HG02763 (cell line): ENCODE measurements around the gene RPL5.
A peak's percentile ranks its signal among the peaks of the same experiment; 100 is the strongest.
"Not testable (repeated sequence)": the region's sequence is repeated elsewhere in the genome, so short reads cannot be mapped to it uniquely, and the experiment has no call there.

ENCODE experiments used
- ATAC-seq: cut with Tn5 transposase; IDR thresholded peaks from one replicate; pipeline ENCODE4 v1.9.1; 2021; ENCODE audit warnings: mild to moderate bottlenecking, moderate library complexity; ENCODE audit not compliant: unreplicated experiment

Gene RPL5

DNA sequence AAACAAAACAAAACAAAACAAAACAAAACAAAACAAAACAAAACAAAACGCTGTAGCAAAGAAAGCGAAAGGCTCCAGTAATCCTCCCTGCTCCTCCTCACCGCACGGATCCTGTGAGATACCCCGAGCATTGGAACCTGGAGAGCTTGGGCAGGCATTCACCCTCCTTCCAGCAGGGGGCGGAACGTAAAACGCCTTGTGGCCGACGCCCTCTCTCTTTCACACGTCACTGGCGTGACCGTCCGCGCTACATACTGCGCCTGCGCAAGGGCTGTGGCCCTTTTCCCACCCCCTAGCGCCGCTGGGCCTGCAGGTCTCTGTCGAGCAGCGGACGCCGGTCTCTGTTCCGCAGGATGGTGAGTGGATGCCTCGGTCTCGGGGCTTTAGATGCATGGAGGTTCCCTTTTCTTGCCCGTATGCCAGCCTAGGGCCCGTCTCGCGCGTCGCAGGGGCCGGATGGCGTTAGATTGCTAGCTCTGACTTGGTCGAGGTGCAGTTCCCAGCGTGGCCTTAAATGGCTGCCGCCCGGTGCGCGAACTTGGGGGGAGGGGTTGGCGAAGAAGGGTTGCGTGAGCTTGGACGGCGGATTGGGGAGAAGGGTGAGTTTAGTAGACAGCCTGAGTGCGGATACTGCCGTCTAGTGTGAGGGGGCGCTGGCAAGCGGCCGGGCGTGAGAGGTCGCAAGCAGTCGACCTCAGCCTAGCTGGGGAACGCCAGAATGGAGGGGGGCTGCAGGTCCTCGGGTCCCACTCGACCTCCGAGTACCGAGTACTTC is at the start of gene RPL5:
TSS of gene RPL5 (plus strand) at position 279 of the 775 bp plus-strand sequence. CDS start at position 354, 75 bp downstream.
- ATAC-seq = peak; percentile 95

- ATAC-seq = not testable (repeated sequence)
Measured at GRCh38 chr1:92783550-92783949, 48.3 kb upstream of the RPL5 start.

- no peak for ATAC-seq
Measured at GRCh38 chr1:92784021-92784638, 47.7 kb upstream of the RPL5 start.

GRCh38 chr1:92784639-92785500 is 47.0 kb upstream of the RPL5 start, which contains the start of gene EVI5:
Gene EVI5, minus strand, starts transcription at chr1:92785108. Its CDS starts 48,562 bp downstream, at chr1:92736546.
- peak; percentile 96 for ATAC-seq

GRCh38 chr1:92786111-92786901 is 45.5 kb upstream of the RPL5 start:
- no peak for ATAC-seq

DNA sequence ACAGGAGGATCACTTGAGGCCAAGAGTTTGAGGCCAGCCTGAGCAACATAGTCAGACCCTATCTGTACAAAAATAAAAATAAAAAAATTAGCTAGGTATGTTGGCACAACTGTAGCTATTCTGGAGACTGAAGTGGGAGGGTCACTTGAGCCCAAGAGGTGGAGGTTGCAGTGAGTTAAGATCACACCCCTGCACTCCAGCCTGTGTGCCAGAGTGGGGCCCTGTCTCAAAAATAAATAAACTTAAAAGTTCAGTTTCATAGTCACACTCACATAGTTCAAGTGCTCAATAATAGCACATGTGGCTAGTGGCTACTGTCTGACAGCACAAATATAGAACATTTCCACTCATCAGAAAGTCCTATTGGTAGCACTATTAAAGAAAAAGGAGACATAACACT is 41.8 kb upstream of the RPL5 start:
- ATAC-seq = no peak

DNA sequence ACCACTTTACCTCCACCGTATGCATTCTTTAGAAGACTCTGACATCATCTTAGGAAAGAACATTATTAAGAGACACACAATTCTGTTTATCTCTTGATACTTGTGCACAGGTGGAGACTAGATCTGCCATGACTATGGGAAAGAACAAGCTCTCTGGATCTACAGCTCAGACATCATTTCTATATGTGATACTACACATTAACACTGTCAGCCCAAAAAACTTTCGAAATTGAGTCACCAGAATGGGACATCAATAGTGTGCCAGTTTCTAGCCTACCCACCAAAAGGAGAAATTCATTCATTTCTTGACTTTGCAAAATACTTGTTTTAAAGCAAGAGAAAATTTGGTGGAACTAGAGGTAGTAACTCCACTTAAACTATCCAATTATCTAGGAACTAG is 41.0 kb upstream of the RPL5 start:
- no peak for ATAC-seq

DNA sequence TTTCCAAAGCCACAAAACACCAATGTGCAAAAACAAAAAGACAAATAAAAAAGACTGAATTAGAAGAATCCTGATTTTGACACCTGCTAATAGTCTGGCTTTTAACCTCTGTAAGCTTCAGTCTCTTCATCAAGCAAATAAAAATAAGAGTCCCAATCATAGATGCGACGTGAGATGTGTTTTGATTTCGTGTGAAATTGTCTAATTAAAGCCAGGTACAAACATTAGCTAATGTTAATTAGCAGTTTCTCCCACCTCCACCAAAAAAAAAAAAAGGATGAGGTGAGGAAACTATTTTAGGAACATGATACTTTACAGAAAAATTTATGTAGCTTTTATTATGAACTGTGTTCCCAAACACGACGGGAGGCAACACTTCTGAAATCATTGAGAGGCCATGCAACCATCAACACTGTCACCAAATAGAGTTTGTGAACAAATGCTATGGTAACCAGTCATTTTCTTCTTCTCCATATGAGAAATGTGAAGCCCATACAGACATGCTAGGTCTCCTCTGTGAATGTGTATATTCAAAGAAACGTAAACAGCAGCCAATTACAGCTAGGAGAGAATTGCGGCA is 40.3 kb upstream of the RPL5 start:
- no peak for ATAC-seq

DNA sequence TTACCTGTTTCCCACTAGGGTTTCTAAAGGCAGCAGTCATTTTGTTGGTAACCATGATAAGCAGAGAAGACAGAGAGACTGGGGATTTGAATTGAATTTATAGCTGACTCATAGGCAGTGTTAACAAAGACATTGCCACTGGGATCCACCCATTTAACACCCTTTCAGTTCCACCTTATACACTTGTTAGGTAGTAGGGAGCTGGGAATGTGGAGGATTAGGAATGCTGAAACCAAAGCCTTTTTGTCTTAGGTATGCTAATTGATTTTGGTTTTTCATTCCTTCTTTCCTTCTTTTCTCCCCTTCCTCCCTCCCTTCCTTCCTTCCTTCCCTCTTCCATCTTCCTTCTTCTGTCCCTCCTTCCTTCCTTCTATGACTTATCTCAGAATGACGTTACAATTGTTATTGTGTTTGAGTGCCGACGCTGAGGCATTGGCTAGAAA is 39.5 kb upstream of the RPL5 start:
- no peak for ATAC-seq

GRCh38 chr1:92795166-92795565 is 36.7 kb upstream of the RPL5 start:
- ATAC-seq = no peak

DNA sequence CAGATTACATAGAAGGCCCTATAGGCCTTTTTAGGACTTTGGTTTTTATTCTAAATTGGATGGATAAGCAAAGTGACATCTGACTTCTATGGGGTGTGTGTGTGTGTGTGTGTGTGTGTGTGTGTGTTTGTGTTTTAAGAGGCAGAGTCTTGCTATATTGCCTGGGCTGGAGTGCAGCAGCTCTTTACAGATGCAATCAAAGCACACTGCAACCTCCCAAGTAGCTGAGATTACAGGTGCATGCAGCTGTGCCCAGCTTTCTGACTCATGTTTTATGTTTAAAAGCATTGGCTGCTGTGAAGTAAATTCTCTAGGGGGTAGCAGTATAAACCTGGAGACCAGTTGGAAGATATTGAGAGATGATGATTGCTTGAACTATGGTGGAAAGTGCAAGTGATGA is 34.5 kb upstream of the RPL5 start:
- no peak for ATAC-seq

- no peak for ATAC-seq
Measured at GRCh38 chr1:92797961-92798360, 33.9 kb upstream of the RPL5 start.

- no peak for ATAC-seq
Measured at GRCh38 chr1:92803140-92803887, 28.5 kb upstream of the RPL5 start.

- no peak for ATAC-seq
Measured at GRCh38 chr1:92804721-92805201, 27.1 kb upstream of the RPL5 start.

- ATAC-seq = no peak
Measured at GRCh38 chr1:92805216-92805615, 26.6 kb upstream of the RPL5 start.

- no peak for ATAC-seq
Measured at GRCh38 chr1:92808381-92808780, 23.5 kb upstream of the RPL5 start.

DNA sequence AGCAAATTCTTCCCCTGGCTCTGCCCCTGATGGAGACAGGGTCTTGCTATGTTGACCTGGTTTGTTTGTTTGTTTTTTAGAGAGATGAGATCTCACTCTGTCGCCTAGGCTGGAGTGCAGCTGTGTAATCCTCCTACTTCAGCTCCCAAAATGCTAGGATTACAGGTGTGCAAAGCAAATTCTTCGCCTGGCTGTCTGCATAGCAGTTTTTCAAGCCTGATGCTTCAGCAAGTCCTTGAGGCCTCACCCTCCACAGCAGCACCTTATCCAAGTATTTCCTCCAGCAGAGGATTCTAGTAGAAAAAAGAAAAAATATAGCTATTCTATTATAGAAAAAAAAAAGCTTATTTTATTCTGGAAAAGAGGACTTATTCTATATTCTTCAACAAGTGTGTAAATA is 15.1 kb upstream of the RPL5 start:
- ATAC-seq = no peak

DNA sequence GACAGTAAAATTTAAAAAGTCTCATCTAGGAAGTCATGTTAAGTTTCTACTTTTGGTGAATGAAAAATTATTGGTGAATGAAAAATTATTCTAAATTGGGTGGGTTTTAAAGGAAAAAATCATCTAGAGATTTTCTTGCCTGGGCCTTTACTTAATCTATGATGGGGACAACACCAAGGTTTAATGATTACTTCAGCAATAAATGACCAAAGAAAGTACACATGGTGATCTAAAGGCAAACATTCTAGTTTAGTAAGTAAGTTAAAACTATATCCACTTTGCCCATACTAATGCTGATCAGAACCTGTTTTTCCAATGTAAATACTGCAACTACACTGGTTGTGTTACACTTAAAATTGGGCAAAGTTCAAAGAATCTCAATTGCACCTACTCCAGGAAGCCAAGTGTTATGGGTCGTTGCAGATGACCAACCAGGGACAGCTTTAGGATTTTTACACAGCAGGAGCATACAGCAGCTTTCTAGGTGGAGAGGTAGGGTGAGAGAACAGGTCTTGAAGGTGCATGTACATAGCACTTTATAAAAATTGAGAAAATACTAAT is 14.6 kb upstream of the RPL5 start:
- ATAC-seq = no peak
